GM12878 (cell line): ENCODE measurements around the gene SCAP.

ENCODE experiments used
- CEBPB ChIP-seq, 2 experiments: fragments of 150-350 bp in 1 of 2; IDR thresholded peaks; 2 replicates each; pipeline ENCODE4 v1.6.1; 2012 to 2014; ENCODE audit warnings: low read depth in 2 of 2, low read length in 2 of 2, borderline replicate concordance in 1 of 2, inconsistent platforms in 1 of 2
- CTCF ChIP-seq, 3 experiments: IDR thresholded peaks in 2 of 3; conservative IDR thresholded peaks in 1 of 3; 2 replicates each; pipeline ENCODE4 v1.5.1; 2011; ENCODE audit warnings: low read depth in 3 of 3, low read length in 3 of 3, mild to moderate bottlenecking in 3 of 3, control low read depth in 2 of 3, moderate library complexity in 2 of 3, inconsistent platforms in 1 of 3, mixed read lengths in 1 of 3; ENCODE audit not compliant: control insufficient read depth in 2 of 3, insufficient read depth in 1 of 3; ENCODE audit errors: extremely low read depth in 1 of 3
- EP300 ChIP-seq, 2 experiments: fragments of 150-350 bp in 1 of 2; IDR thresholded peaks; 2 replicates each; pipeline ENCODE4 v1.6.1; 2011 to 2012; ENCODE audit warnings: low read depth in 2 of 2, low read length in 2 of 2, borderline replicate concordance in 1 of 2, improper control_type of control experiment in 1 of 2, inconsistent platforms in 1 of 2; ENCODE audit not compliant: control insufficient read depth in 1 of 2
- EZH2 ChIP-seq: IDR thresholded peaks from 2 replicates; pipeline ENCODE4 v1.6.1; 2012; ENCODE audit warnings: low read depth, mild to moderate bottlenecking, control low read depth, inconsistent platforms, low read length, borderline replicate concordance; ENCODE audit not compliant: control insufficient read depth
- FOXM1 ChIP-seq: IDR thresholded peaks from 2 replicates; pipeline ENCODE4 v1.6.1; 2012; ENCODE audit warnings: low read depth, mild to moderate bottlenecking, inconsistent platforms, low read length, moderate library complexity
- NFXL1 ChIP-seq: fragments of 450-650 bp; IDR thresholded peaks from 2 replicates; pipeline ENCODE4 v1.6.1; 2017; ENCODE audit warnings: antibody characterized with exemption, mild to moderate bottlenecking, borderline replicate concordance
- NR2C2 ChIP-seq: IDR thresholded peaks from 2 replicates; pipeline ENCODE4 v1.6.1; 2011; ENCODE audit warnings: borderline replicate concordance, low read depth; ENCODE audit not compliant: control insufficient read depth, insufficient read length
- POLR2AphosphoS5 ChIP-seq: IDR thresholded peaks from 2 replicates; pipeline ENCODE4 v1.6.1; 2011; ENCODE audit warnings: mild to moderate bottlenecking, low read length, inconsistent platforms
- RFX5 ChIP-seq: IDR thresholded peaks from 2 replicates; pipeline ENCODE4 v1.6.1; 2011; ENCODE audit warnings: low read depth, low read length, improper control_type of control experiment
- ZNF217 ChIP-seq: fragments of 450-650 bp; IDR thresholded peaks from 2 replicates; pipeline ENCODE4 v1.6.1; 2017; ENCODE audit warnings: antibody characterized with exemption, mild to moderate bottlenecking
- ZNF24 ChIP-seq: fragments of 450-650 bp; IDR thresholded peaks from 2 replicates; pipeline ENCODE4 v1.6.1; 2017; ENCODE audit warnings: antibody characterized with exemption, mild to moderate bottlenecking
- ZZZ3 ChIP-seq: IDR thresholded peaks from 2 replicates; pipeline ENCODE4 v1.6.1; 2011; ENCODE audit warnings: low read depth; ENCODE audit not compliant: control insufficient read depth, insufficient read length

- TF ChIP-seq POLR2AphosphoS5, result peak; percentile 88
- TF ChIP-seq CTCF (IDR thresholded peaks at IDR 0.05 in 2 of 3, conservative IDR thresholded peaks at IDR 0.05 in 1 of 3; ENCODE audit: control insufficient read depth in 2 of 3, extremely low read depth in 1 of 3, insufficient read depth in 1 of 3, low read depth in 3 of 3, low read length in 3 of 3), result no peak
- no peak for TF ChIP-seq FOXM1
- no peak for TF ChIP-seq CEBPB (IDR thresholded peaks at IDR 0.05; ENCODE audit: borderline replicate concordance in 1 of 2, low read depth in 2 of 2, low read length in 2 of 2)
- no peak for TF ChIP-seq NR2C2
- TF ChIP-seq EP300 (IDR thresholded peaks at IDR 0.05; ENCODE audit: borderline replicate concordance in 1 of 2, control insufficient read depth in 1 of 2, low read depth in 2 of 2, low read length in 2 of 2), result no peak; a peak in 1 of 4 replicates
- no peak for TF ChIP-seq EZH2
- TF ChIP-seq NFXL1, result no peak
- no peak for TF ChIP-seq ZNF24
- no peak for TF ChIP-seq ZNF217
- TF ChIP-seq ZZZ3, result no peak
- TF ChIP-seq RFX5, result no peak
Measured at GRCh38 chr3:47380601-47381316, 95.0 kb downstream of the SCAP start, which contains the start of gene PTPN23.
